Measurements from ENCODE around the gene PLCB1.

The PLCB1 gene

GRCh38 chr20:8132484-8133309, 631 bp downstream of the PLCB1 start:
- Histone ChIP-seq H3K4me1 (ENCODE audit: insufficient read depth, low read length) (peaks cover 53% of the 10 kb centered on the region), H3K4me2 (ENCODE audit: insufficient read depth, low read length) (peak overlapping the region; percentile 93), H3K27ac (ENCODE audit: low read length) (peak overlapping the region; percentile 84), H3K79me2 (ENCODE audit: insufficient read depth, low read length) (peaks cover 54% of the 10 kb centered on the region), H3K9ac (ENCODE audit: low read depth, low read length) (peak overlapping the region; percentile 89), H3K36me3 (ENCODE audit: insufficient read depth, low read length) (peaks cover 9% of the 10 kb centered on the region), H3K9me3 (ENCODE audit: insufficient read depth, low read length, severe bottlenecking) (no peaks in the 10 kb centered on the region), H4K20me1 (ENCODE audit: insufficient read depth, low read length) (peaks cover 5% of the 10 kb centered on the region; the same call in 1 of the 2 replicates), H3K27me3 (ENCODE audit: insufficient read depth, low read length, poor library complexity) (no peaks in the 10 kb centered on the region), H2AFZ (ENCODE audit: low read depth, low read length) (peak overlapping the region; percentile 66), H3K4me3 (ENCODE audit: low read depth in 1 of 2, low read length in 2 of 2) (peak overlapping the region; percentile 45 to 72)
- no peak for TF ChIP-seq EZH2 (IDR thresholded peaks at IDR 0.05; ENCODE audit: borderline replicate concordance, low read depth, low read length, severe bottlenecking)
- TF ChIP-seq CTCF (IDR thresholded peaks at IDR 0.05; ENCODE audit: borderline replicate concordance, extremely low read depth, low read length, poor library complexity, severe bottlenecking), result peak; percentile 6
- ATAC-seq (ENCODE audit: insufficient read depth, low read depth), result peak; percentile 53
- peak; percentile 66 for DNase-seq

- H2AFZ ChIP-seq (ENCODE audit: low read depth, low read length), result peak overlapping the region; percentile 66
Observed at GRCh38 chr20:8133310-8133768, 1.3 kb downstream of the PLCB1 start.

GRCh38 chr20:8133851-8134451, 1.9 kb downstream of the PLCB1 start:
- H3K27me3 ChIP-seq (ENCODE audit: insufficient read depth, low read length, poor library complexity), result no peaks in the 10 kb centered on the region
- peaks cover 5% of the 10 kb centered on the region; the same call in 1 of the 2 replicates for H4K20me1 ChIP-seq (ENCODE audit: insufficient read depth, low read length)
- no peak overlapping the region for H2AFZ ChIP-seq (ENCODE audit: low read depth, low read length)
- peak overlapping the region; percentile 84; the same call in 1 of the 2 replicates for H3K27ac ChIP-seq (ENCODE audit: low read length)
- H3K9me3 ChIP-seq (ENCODE audit: insufficient read depth, low read length, severe bottlenecking), result no peaks in the 10 kb centered on the region
- peak overlapping the region; percentile 45 to 72; a peak in 3 of 4 replicates for H3K4me3 ChIP-seq (ENCODE audit: low read depth in 1 of 2, low read length in 2 of 2)
- peaks cover 58% of the 10 kb centered on the region for H3K4me1 ChIP-seq (ENCODE audit: insufficient read depth, low read length)
- ATAC-seq (ENCODE audit: insufficient read depth, low read depth), result no peak
- DNase-seq, result no peak
- TF ChIP-seq EZH2 (IDR thresholded peaks at IDR 0.05; ENCODE audit: borderline replicate concordance, low read depth, low read length, severe bottlenecking) (no peak), CTCF (IDR thresholded peaks at IDR 0.05; ENCODE audit: borderline replicate concordance, extremely low read depth, low read length, poor library complexity, severe bottlenecking) (no peak)
- peak overlapping the region; percentile 93 for H3K4me2 ChIP-seq (ENCODE audit: insufficient read depth, low read length)
- peaks cover 67% of the 10 kb centered on the region for H3K79me2 ChIP-seq (ENCODE audit: insufficient read depth, low read length)
- peak overlapping the region; percentile 89 for H3K9ac ChIP-seq (ENCODE audit: low read depth, low read length)
- H3K36me3 ChIP-seq (ENCODE audit: insufficient read depth, low read length), result peaks cover 11% of the 10 kb centered on the region

More at GRCh38 chr20:8133310-8133768, 1.3 kb downstream of the PLCB1 start:
- Histone ChIP-seq H4K20me1 (ENCODE audit: insufficient read depth, low read length) (peaks cover 5% of the 10 kb centered on the region; the same call in 1 of the 2 replicates), H3K79me2 (ENCODE audit: insufficient read depth, low read length) (peaks cover 61% of the 10 kb centered on the region), H3K36me3 (ENCODE audit: insufficient read depth, low read length) (peaks cover 11% of the 10 kb centered on the region), H3K9me3 (ENCODE audit: insufficient read depth, low read length, severe bottlenecking) (no peaks in the 10 kb centered on the region), H3K27me3 (ENCODE audit: insufficient read depth, low read length, poor library complexity) (no peaks in the 10 kb centered on the region), H3K9ac (ENCODE audit: low read depth, low read length) (peak overlapping the region; percentile 89), H3K27ac (ENCODE audit: low read length) (peak overlapping the region; percentile 84), H3K4me2 (ENCODE audit: insufficient read depth, low read length) (peak overlapping the region; percentile 93), H3K4me3 (ENCODE audit: low read depth in 1 of 2, low read length in 2 of 2) (peak overlapping the region; percentile 45 to 72), H3K4me1 (ENCODE audit: insufficient read depth, low read length) (peaks cover 55% of the 10 kb centered on the region)
- no peak for TF ChIP-seq CTCF (IDR thresholded peaks at IDR 0.05; ENCODE audit: borderline replicate concordance, extremely low read depth, low read length, poor library complexity, severe bottlenecking)
- TF ChIP-seq EZH2 (IDR thresholded peaks at IDR 0.05; ENCODE audit: borderline replicate concordance, low read depth, low read length, severe bottlenecking), result no peak
- ATAC-seq (ENCODE audit: insufficient read depth, low read depth), result no peak
- no peak for DNase-seq
